Endothelial cell of hepatic sinusoid (primary cell): Measurements from ENCODE around the gene ZCCHC10.

Experiments used
- in situ Hi-C: cut with HindIII; loops from 2 replicates; pipeline ENCODE4 v1.10.0; 2017; ENCODE audit warnings: low sequenced_read_pairs

The ZCCHC10 gene

GRCh38 chr5:133025804-133026663, at the start of gene ZCCHC10:
ZCCHC10 (minus strand) TSS chr5:133026549; CDS start chr5:133026537, 12 bp downstream.
- in situ Hi-C loops: no loop called here

- in situ Hi-C loops: no loop called here
Observed at GRCh38 chr5:133075572-133076536, 49.5 kb upstream of the ZCCHC10 start.

DNA sequence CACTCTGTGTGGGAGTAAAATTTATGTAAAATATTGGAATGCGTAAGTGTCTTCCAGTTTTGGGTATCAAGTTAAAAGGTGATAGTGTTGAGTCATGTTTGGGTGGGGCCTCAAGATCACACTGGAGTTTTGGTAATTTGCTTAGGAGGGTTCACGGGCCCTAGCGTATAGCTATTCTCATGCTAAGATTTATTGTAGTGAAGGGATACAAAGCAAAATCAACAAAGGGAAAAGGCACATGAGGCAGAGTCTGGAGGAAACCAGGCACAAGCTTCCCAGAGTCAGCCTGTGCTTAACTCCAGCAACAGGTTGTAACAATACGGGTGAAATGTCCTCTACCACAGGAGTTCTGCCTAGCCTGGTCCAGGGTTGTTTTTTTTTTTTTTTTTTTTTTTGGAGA, 45.7 kb upstream of the ZCCHC10 start:
- in situ Hi-C loops: no loop called here

- in situ Hi-C loops: no loop called here
Observed at GRCh38 chr5:133066045-133066444, 39.7 kb upstream of the ZCCHC10 start.

- in situ Hi-C loops: no loop called here
Observed at GRCh38 chr5:133065471-133065870, 39.1 kb upstream of the ZCCHC10 start.

DNA sequence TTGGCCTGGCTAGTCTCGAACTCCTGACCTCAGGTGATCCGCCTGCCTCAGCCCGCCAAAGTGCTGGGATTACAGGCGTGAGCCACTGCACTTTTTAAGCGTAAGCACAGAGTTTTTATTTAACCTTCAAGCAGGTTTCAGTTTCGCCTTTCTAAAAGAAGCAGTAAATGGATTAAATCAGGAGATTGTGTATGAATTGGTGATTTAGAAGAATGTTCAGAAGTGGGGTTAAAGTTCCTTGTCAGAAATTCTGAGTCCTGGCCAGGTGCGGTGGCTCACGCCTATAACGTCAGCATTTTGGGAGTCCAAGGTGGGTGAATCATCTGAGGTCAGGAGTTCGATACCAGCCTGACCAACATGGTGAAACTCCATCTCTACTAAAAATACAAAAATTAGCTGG, 37.6 kb upstream of the ZCCHC10 start:
- in situ Hi-C loops: no loop called here

DNA sequence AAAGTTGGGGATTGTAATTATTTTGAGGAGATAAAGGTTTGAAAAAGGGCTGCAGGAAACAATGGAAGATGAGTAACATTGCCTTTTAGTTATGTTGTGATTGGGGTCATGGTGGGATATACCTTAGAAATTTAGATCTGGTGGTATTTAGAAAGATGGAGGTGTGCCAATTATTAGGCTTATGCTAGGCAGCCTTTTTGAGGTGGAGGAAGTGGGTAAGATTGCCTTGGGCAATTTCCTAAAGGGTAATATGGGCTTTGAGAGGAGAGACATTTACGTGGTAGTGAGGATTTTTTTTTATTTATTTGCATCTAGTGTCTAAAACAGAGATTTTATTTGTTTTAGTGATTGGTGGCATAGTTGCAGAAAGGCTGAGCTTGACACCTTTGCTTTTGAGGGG, 35.9 kb upstream of the ZCCHC10 start:
- in situ Hi-C loops: no loop called here

DNA sequence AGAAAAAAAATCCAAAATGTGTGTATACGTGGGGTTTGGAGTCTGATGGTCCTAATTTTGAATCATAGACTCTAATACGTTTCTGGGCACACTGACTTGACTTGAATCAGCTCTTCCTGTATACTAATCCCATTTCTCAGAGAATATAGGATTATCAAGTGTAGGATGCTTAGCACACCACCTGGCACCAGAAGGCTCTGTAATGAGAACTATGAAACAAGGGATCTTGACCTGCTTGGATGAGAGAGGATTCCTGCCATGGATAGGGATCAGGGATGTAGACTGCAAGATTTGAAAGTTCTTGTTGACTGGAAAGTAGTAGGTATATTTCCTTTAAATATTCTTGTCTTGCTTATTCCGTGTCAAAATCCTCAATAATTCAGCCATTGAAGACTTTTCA, 33.3 kb upstream of the ZCCHC10 start:
- in situ Hi-C loops: no loop called here

- in situ Hi-C loops: no loop called here
Observed at GRCh38 chr5:133056891-133057290, 30.5 kb upstream of the ZCCHC10 start.

- in situ Hi-C loops: loop anchor here (5.0 kb wide), 1 partner anchor 63 kb away; no protein-coding TSS in a partner anchor
Observed at GRCh38 chr5:133054697-133055471, 28.5 kb upstream of the ZCCHC10 start.

- in situ Hi-C loops: loop anchor here (5.0 kb wide), 1 partner anchor 61 kb away; no protein-coding TSS in a partner anchor
Observed at GRCh38 chr5:133053448-133053847, 27.1 kb upstream of the ZCCHC10 start.

GRCh38 chr5:133052317-133053175, 26.2 kb upstream of the ZCCHC10 start:
- in situ Hi-C loops: loop anchor here (5.0 kb wide), 1 partner anchor 60 kb away; no protein-coding TSS in a partner anchor

DNA sequence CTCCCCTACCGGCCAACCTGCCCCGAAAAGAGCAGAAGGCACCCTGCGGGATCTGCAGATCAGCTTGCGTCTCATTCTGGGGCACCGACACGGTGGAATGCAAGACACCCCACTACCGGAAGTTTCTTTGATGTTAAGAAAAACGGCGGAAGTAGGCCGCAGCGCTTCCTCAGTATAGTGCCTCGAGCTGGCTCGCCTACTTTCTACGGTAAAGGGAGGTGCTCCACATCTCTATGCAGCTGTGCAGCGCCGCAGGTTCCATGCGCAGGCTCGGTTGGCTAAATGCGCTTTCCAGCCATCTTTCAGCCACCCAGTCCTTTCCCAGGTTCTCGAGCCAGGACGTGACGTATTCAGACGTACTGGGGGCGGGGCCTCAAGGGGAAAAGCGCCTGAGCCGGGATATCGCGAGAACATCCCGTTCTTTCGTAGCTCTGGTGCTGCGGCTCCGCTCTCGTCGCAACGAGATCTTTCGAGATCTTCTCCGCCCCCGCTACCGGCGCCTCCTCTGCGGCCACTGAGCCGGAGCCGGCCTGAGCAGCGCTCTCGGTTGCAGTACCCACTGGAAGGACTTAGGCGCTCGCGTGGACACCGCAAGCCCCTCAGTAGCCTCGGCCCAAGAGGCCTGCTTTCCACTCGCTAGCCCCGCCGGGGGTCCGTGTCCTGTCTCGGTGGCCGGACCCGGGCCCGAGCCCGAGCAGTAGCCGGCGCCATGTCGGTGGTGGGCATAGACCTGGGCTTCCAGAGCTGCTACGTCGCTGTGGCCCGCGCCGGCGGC, 25.4 kb upstream of the ZCCHC10 start, which contains the start of gene HSPA4:
HSPA4 (plus strand) TSS at position 472 of the 775 bp plus-strand sequence; CDS start at position 710, 238 bp downstream.
- in situ Hi-C loops: loop anchor here (5.0 kb wide), 1 partner anchor 59 kb away; no protein-coding TSS in a partner anchor

DNA sequence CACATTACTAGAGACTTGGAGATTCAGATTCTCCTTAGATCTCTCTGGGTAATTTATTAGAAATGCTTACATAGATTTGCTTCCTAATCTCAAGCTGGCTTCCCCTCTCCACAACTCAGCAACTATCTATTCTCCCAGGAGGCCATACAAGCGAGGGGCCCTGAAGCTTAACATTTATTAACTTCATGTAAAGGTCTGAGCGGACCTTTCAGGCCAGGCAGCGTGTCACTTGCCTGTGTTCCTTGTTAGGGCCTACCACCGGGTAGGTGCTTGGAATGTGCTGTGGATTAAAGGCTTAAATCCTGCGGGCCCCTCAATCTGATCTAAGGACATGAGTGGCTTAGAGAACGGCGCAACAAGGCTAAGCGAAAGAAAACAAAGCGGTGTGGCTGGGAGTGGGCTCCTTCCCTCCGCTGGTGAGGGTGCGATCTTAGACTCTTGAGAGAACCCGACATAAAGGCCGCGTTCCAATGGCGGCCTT, 24.8 kb upstream of the ZCCHC10 start:
- in situ Hi-C loops: loop anchor here (5.0 kb wide), 1 partner anchor 59 kb away; no protein-coding TSS in a partner anchor

DNA sequence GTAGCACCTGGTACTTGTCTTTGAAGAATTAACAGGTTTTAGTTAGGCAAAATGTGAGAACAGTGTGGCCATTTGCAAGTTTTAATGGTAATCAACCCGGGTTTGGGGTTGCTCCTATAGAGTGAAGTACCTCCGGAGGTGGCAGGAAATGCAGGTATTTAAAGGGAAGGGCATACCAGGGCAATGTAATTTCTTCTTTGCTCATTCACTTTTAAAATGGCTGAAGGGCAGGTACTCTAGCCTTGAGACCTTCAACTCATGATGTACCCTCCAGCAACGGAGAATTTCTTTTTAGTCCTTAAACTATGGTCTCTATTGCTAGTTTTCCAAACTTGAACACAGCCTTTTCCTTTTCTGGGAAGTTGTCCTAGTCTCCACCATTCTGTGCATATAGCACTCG, 24.2 kb upstream of the ZCCHC10 start:
- in situ Hi-C loops: loop anchor here (5.0 kb wide), 1 partner anchor 58 kb away; no protein-coding TSS in a partner anchor

GRCh38 chr5:133049726-133050048, 23.3 kb upstream of the ZCCHC10 start:
- in situ Hi-C loops: loop anchor here (5.0 kb wide), 1 partner anchor 57 kb away; no protein-coding TSS in a partner anchor

DNA sequence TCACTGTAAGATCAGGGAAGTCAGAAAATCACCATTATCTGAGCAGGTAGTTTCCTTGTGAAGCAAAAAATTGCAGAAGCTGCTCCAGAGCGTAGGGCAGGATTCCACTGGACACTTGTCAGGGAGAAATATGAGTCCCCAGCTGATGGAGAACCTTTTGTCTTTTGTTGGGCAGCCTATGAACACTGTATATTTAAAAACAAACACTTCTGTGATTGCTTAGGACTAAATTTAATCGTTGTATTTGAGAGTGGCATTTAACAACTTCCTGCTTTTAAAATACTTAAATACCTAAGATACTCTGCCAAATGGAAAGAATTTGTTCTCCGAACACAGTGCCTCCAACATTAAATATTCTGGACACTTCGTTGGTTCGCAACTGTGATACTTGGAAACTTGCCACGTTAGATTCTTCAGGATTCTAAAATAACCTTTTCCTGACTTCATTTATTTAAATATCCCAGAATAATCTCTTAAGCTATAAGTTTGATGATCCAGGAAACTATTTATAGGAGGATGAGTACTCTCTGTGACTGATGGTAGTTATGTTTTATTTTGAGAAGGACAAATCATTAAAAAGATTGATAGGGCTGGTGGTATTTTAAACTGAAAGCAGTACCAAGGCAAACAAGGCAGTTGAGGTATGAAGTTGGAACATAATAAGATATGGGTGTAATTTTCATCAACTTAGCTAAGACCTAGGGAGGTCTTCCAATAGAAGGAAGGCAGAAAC, 22.8 kb upstream of the ZCCHC10 start:
- in situ Hi-C loops: no loop called here

DNA sequence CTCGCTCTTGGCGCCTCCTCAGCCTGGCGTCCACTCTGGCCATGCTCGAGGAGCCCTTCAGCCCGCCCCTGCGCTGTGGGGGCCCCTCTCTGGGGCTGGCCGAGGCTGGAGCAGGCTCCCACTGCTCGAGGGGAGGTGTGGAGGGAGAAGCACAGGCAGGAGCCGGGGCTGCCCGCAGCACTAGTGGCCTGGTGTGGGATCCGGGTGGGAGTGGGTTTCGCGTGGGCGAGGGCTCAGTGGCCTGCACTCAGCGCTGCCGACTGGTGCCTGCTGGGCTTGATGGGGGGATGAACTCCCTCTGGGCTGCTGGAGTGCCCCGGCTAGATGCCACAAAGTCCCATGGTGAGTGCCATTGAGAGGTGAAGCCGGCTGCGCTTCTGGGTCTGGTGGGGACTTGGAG, 21.1 kb upstream of the ZCCHC10 start:
- in situ Hi-C loops: no loop called here
